ENCODE data around the gene ERN1. TPM values are rescaled to one million over a fixed set of nuclear protein-coding genes. Genes with fewer than 3 reads are reported as not detected.

Gene ERN1
- polyA plus RNA-seq, 1 donor (not counting 4 experiments of a cell fraction or from before 2014, with no cell fraction given), result 7.1 TPM

GRCh38 chr17:64028874-64029464 lies 101.0 kb downstream of the ERN1 start:
- Histone ChIP-seq H3K4me1 (ENCODE audit: control insufficient read depth, extremely low read depth, insufficient read depth, low read length) (peaks cover 20% of the 10 kb centered on the region), H3K9me1 (ENCODE audit: control insufficient read depth, extremely low read depth, insufficient read depth, low read length) (no peaks in the 10 kb centered on the region), H3K9ac (ENCODE audit: control insufficient read depth, extremely low read depth, insufficient read depth, low read length) (no peak overlapping the region), H2AFZ (ENCODE audit: control insufficient read depth, low read length) (no peak overlapping the region), H3K79me2 (ENCODE audit: control insufficient read depth, insufficient read depth, low read length) (no peaks in the 10 kb centered on the region), H3K36me3 (ENCODE audit: control insufficient read depth in 2 of 2, extremely low read depth in 1 of 2, insufficient read depth in 2 of 2, low read length in 2 of 2) (no peaks in the 10 kb centered on the region), H4K20me1 (ENCODE audit: control insufficient read depth, extremely low read depth, insufficient read depth, low read length) (no peaks in the 10 kb centered on the region), H3K27me3 (ENCODE audit: control insufficient read depth, extremely low read depth, insufficient read depth, low read length) (no peaks in the 10 kb centered on the region), H3K27ac (ENCODE audit: control insufficient read depth, insufficient read depth, low read length) (no peak overlapping the region), H3K4me2 (ENCODE audit: control insufficient read depth, extremely low read depth, insufficient read depth, low read depth, low read length) (peak overlapping the region; percentile 32), H3K4me3 (ENCODE audit: control insufficient read depth in 2 of 3, extremely low read depth in 1 of 3, insufficient read depth in 2 of 3, low read depth in 1 of 3, low read length in 3 of 3) (no peak overlapping the region), H3K9me3 (ENCODE audit: control insufficient read depth, low read depth, low read length) (no peaks in the 10 kb centered on the region)
- dilution Hi-C loops (cut with MboI; ENCODE audit: extremely low pct_ligation_motif_present, low sequenced_read_pairs), result no loop called here
- FAIRE-seq (peak; percentile 32), DNase-seq (ENCODE audit: low read depth, low spot score) (no peak)
- TF ChIP-seq EZH2 (IDR thresholded peaks at IDR 0.05; ENCODE audit: low read length), result no peak
- peak; percentile 57 to 79 (median 76) for TF ChIP-seq CTCF (optimal IDR thresholded peaks at IDR 0.05 in 1 of 3, IDR thresholded peaks at IDR 0.05 in 1 of 3, conservative IDR thresholded peaks at IDR 0.05 in 1 of 3; ENCODE audit: extremely low read depth in 1 of 3, insufficient read depth in 2 of 3, low read length in 3 of 3)

GRCh38 chr17:64025732-64026294 lies 104.1 kb downstream of the ERN1 start:
- Histone ChIP-seq H3K27ac (ENCODE audit: control insufficient read depth, insufficient read depth, low read length) (no peak overlapping the region), H2AFZ (ENCODE audit: control insufficient read depth, low read length) (no peak overlapping the region), H3K36me3 (ENCODE audit: control insufficient read depth in 2 of 2, extremely low read depth in 1 of 2, insufficient read depth in 2 of 2, low read length in 2 of 2) (no peaks in the 10 kb centered on the region), H3K4me3 (ENCODE audit: control insufficient read depth in 2 of 3, extremely low read depth in 1 of 3, insufficient read depth in 2 of 3, low read depth in 1 of 3, low read length in 3 of 3) (no peak overlapping the region), H3K79me2 (ENCODE audit: control insufficient read depth, insufficient read depth, low read length) (no peaks in the 10 kb centered on the region), H3K4me2 (ENCODE audit: control insufficient read depth, extremely low read depth, insufficient read depth, low read depth, low read length) (peak overlapping the region; percentile 19), H4K20me1 (ENCODE audit: control insufficient read depth, extremely low read depth, insufficient read depth, low read length) (no peaks in the 10 kb centered on the region), H3K9me3 (ENCODE audit: control insufficient read depth, low read depth, low read length) (no peaks in the 10 kb centered on the region), H3K9ac (ENCODE audit: control insufficient read depth, extremely low read depth, insufficient read depth, low read length) (no peak overlapping the region), H3K9me1 (ENCODE audit: control insufficient read depth, extremely low read depth, insufficient read depth, low read length) (no peaks in the 10 kb centered on the region), H3K4me1 (ENCODE audit: control insufficient read depth, extremely low read depth, insufficient read depth, low read length) (peaks cover 11% of the 10 kb centered on the region), H3K27me3 (ENCODE audit: control insufficient read depth, extremely low read depth, insufficient read depth, low read length) (no peaks in the 10 kb centered on the region)
- dilution Hi-C loops (cut with MboI; ENCODE audit: extremely low pct_ligation_motif_present, low sequenced_read_pairs), result no loop called here
- DNase-seq (ENCODE audit: low read depth, low spot score) (no peak), FAIRE-seq (no peak)
- TF ChIP-seq CTCF (optimal IDR thresholded peaks at IDR 0.05 in 1 of 3, IDR thresholded peaks at IDR 0.05 in 1 of 3, conservative IDR thresholded peaks at IDR 0.05 in 1 of 3; ENCODE audit: extremely low read depth in 1 of 3, insufficient read depth in 2 of 3, low read length in 3 of 3) (peak; percentile 93 to 98 (median 97)), EZH2 (IDR thresholded peaks at IDR 0.05; ENCODE audit: low read length) (no peak)
